GM18499 (cell line): ENCODE results near the gene ARG1.
"Not testable (repeated sequence)": the region's sequence is repeated elsewhere in the genome, so short reads cannot be mapped to it uniquely, and the experiment has no call there.

ENCODE experiments used
- ATAC-seq: cut with Tn5 transposase; IDR thresholded peaks from one replicate; pipeline ENCODE4 v1.9.1; 2021; ENCODE audit warnings: moderate number of reproducible peaks; ENCODE audit not compliant: insufficient read depth, unreplicated experiment

ARG1 gene

DNA sequence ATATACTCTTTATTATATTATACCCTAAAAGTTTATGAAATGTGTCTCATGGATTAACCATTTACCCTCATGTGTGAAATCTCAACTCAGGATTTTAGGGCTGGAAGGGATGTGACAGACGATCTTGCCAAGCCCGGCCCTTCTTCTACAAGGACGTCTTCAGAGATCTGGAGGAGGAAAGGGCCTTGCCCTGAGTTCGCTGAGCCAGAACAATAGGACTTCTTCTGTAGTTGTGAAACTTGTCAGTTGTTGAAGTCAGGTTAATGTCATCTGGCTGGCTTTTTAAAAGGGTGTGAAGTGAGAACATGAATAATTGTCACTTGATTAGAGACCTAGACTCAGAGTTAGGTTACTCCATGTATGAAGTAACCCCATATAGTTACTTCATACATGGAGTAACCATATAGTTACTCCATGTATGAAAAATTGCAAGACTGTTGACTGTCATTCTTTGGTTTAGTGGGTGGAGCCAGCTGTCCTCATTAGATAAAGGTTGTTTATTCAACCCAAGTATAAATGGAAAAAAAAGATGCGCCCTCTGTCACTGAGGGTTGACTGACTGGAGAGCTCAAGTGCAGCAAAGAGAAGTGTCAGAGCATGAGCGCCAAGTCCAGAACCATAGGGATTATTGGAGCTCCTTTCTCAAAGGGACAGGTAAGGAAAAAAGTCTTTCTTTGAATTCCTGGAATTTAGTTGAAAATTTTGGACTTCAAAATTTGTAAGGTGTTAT lies at the start of gene ARG1:
TSS of gene ARG1 (plus strand) at position 541 of the 730 bp plus-strand sequence. CDS start at position 598, 57 bp downstream.
- no peak for ATAC-seq

DNA sequence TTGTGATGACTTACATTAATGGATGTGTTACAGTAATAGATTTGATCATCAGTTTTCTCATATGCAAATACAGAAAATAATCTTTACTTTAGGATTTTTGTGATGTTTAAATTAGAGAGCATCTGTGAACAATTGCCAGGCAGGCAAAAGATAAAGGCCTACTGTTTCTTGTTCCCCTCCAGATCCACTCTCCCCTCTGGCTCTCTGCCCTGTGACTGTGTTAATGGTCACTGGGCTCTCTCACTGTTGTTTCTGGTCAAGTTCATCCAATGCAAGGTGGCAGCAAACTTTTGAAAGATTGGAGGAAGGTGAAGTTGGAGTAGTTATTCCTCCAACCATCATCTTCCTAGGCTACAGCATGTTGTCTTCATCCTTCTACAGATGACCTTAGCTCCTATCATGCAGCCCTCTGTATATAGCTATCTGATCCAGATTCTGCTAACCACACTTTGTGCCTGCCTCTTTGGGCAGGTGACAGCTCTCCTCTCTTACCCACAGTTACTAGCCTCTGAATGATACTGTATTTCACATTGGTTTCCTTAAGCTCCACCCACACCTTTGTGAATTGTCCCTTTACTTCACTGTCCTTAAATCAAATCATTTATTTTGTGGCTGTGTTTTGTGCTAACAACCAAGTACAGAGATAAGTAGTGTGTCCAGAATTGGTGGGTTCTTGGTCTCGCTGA lies 48.9 kb upstream of the ARG1 start:
- no peak for ATAC-seq

DNA sequence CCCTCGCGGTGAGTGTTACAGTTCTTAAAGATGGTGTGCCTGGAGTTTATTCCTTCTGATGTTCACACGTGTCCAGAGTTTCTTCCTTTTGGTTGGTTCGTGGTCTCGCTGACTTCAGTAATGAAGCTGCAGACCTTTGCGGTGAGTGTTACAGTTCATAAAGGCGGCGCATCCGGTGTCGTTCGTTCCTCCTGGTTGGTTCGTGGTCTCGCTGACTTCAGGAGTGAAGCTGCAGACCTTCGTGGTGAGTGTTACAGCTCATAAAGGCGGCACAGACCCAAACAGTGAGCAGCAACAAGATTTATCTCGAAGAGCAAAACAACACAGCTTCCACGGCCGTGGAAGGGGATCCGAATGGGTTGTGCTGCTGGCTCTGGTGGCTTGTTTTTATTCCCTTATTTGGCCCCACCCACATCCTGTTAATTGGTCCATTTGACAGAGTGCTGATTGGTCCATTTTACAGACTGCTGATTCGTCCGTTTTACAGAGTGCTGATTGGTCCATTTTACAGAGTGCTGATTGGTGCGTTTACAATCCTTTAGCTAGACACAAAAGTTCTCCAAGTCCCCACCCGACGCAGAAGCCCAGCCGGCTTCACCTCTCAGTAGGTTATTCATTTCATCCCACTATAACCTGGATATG lies 48.2 kb upstream of the ARG1 start:
- ATAC-seq, result no peak

DNA sequence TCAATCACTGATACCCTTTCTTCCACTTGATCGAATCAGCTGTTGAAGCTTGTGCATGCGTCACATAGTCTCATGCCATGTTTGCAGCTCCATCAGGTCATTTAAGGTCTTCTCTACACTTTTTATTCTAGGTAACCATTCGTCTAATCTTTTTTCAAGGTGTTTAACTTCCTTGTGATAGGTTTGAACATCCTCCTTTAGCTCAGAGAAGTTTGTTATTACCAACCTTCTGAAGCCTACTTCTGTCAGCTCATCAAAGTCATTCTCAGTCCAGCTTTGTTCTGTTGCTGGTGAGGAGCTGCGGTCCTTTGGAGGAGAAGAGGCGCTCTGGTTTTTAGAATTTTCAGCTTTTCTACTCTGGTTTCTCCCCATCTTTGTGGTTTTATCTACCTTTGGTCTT lies 42.1 kb upstream of the ARG1 start:
- ATAC-seq, result not testable (repeated sequence)

GRCh38 chr6:131531681-131532080 lies 41.3 kb upstream of the ARG1 start:
- not testable (repeated sequence) for ATAC-seq

GRCh38 chr6:131532580-131533039 lies 40.4 kb upstream of the ARG1 start:
- ATAC-seq, result peak; percentile 94

DNA sequence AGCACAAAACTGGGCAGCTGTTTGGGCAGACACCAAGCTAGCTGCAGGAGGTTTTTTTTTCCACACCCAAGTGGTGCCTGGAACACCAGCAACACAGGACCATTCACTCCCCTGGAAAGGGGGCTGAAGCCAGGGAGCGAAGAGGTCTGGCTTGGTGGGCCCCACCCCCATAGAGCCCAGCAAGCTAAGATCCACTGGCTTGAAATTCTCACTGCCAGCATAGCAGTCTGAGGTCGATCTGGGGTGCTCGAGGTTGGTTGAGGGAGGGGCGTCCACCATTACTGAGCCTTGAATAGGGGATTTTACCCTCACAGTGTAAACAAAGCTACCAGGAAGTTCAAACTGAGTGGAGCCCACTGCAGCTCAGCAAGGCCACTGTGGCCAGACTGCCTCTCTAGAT lies 34.4 kb upstream of the ARG1 start:
- not testable (repeated sequence) for ATAC-seq

GRCh38 chr6:131545317-131545716 lies 27.7 kb upstream of the ARG1 start:
- no peak for ATAC-seq

DNA sequence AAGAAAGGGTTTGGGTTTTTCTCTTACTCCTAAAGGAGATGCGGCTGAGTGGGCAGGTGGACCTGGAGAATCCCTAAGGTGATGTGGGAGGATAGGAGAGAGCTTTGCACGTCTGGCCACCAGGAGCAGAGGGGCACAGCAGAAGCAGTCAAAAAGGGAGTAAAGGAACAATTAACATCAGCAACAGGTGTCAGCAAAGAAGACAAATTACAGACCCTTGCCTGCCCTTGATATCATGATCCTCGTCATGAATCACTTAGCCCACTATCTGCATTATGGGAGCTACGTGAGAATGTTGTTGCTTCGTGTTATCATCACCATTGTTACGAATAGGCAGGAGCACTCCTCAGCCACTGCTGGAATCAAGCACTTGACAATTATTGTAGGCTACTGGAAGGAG lies 25.5 kb upstream of the ARG1 start:
- ATAC-seq, result no peak

- no peak for ATAC-seq
Measured at GRCh38 chr6:131548441-131548840, 24.6 kb upstream of the ARG1 start.

GRCh38 chr6:131549811-131550210 lies 23.2 kb upstream of the ARG1 start:
- ATAC-seq, result no peak

DNA sequence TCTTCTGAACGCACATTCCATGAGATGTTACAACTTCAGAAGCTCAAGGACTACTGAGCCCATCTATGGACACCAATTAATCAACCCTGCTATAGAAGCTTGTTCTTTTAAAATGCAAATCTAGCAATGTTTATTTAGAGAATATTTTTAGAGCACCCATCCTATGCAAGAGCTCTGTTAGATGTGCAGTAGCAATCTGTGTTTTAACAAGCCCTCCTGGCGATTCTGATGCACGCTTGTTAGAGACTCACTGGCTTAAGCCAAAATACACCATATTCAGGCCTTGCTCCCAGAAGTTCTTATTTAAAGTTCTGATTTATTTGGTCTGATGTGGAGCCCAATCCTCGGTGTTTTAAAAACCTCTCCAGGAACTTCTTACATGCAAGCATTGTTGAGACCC lies 21.1 kb upstream of the ARG1 start:
- ATAC-seq, result no peak

DNA sequence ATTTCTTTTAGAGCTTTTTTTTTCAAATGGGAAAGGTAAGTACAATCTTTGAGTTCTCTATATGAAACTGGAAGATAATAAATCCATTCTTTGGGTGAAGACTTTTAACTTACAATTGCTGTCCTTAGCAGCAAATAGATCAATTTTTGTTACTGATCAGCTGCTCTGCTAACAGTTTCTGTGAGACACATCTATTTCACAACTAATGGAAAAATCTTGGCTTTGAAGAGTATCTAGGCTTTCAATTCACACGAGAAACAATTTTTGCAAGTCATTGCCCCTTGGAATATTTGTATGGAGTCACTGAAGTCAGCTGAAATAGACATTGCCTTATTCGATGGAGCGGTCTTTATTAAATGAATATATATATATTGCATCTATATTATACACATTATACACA lies 20.5 kb upstream of the ARG1 start:
- no peak for ATAC-seq

- no peak for ATAC-seq
Measured at GRCh38 chr6:131555992-131556391, 17.0 kb upstream of the ARG1 start.

DNA sequence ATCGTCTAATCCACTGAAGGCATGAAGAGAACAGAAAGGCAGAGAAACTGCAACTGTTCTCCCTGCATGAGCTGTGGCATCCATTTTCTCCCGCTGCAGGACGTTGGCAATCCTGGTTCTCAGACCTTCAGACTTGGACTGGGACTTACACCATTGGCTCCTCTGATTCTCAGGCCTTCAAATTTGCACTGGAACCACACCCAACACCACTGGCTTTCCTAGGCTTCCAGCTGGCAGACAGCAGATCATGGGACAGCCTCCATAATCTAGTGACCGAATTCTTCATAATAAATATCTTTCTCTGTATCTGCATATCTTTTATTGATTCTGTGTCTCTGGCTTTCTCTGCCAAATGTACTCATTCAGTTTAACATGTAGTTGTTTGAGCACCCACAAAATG lies 14.1 kb upstream of the ARG1 start:
- no peak for ATAC-seq

- no peak for ATAC-seq
Measured at GRCh38 chr6:131561925-131562707, 10.9 kb upstream of the ARG1 start.

DNA sequence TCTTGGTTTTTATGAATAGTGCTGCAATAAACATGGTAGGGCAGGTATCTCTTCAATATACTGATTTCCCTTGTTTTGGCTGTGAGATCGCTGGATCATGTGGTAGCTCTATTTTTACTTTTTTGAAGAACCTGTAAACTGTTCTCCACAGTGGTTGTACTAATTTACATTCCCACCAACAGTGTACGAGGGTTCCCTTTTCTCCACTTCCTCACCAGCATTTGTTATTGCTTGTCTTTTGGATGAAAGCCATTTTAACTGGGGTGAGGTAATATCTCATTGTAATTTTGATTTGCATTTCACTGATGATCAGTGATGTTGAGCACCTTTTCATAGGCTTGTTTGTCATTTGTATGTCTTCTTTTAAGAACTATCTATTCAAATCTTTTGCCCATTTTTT lies 8.0 kb upstream of the ARG1 start:
- ATAC-seq, result no peak

GRCh38 chr6:131568726-131569125 lies 4.3 kb upstream of the ARG1 start:
- no peak for ATAC-seq

- ATAC-seq, result no peak
Measured at GRCh38 chr6:131574133-131574532, 1.1 kb downstream of the ARG1 start.

DNA sequence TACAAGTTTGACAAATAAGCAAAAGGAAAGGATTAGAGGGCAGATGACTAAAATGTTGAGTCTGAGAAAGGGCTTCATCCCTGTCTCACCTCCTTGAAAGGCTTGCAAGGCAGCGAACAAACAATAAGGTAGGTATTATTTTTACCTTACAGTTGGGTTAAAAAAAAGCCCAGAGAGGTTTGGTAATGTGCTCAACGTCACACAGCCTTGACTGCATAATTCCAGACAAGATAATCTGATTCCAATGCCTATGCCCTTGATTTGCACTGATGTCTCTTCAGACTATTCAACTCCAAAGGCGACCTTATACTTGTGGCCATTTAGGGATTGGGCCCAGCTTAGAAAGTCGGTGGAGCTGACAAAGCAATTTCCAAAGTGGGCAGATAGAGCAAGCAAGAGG lies 1.7 kb downstream of the ARG1 start:
- no peak for ATAC-seq
